GM10266 (cell line): ENCODE data around the gene ST3GAL3.

Source experiments
- DNase-seq: peaks from one replicate; pipeline ENCODE4 v3.0.0; 2012; ENCODE audit errors: extremely low spot score
- TF ChIP-seq, protein P1 (sequence below): IDR thresholded peaks from 2 replicates; pipeline ENCODE4 v1.5.1; 2012; ENCODE audit warnings: mild to moderate bottlenecking, low read depth; ENCODE audit not compliant: control insufficient read depth, insufficient read depth; ENCODE audit errors: missing control alignments

Gene ST3GAL3

DNA sequence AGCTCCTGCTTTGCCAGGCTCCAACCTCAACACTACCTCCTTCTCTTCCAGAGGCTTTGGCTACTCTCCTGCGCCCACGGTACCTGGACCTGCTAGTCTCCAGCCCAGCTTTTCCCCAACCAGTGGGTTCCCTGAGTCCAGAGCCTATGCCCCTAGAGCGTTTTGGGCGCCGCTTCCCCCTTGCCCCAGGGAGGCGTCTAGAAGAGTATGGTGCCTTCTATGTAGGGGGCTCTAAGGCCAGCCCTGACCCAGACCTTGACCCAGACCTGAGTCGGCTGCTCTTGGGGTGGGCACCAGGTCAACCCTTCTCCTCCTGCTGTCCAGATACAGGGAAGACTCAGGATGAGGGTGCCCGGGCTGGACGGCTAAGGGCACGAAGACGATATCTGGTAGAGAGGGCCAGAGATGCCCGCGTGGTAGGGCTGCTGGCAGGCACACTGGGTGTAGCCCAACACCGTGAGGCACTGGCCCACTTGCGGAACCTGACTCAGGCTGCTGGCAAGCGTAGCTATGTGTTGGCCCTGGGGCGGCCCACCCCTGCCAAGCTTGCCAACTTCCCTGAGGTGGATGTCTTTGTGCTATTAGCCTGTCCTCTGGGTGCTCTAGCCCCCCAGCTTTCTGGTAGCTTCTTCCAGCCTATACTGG is 264.1 kb downstream of the ST3GAL3 start:
- TF ChIP-seq, protein P1, sequence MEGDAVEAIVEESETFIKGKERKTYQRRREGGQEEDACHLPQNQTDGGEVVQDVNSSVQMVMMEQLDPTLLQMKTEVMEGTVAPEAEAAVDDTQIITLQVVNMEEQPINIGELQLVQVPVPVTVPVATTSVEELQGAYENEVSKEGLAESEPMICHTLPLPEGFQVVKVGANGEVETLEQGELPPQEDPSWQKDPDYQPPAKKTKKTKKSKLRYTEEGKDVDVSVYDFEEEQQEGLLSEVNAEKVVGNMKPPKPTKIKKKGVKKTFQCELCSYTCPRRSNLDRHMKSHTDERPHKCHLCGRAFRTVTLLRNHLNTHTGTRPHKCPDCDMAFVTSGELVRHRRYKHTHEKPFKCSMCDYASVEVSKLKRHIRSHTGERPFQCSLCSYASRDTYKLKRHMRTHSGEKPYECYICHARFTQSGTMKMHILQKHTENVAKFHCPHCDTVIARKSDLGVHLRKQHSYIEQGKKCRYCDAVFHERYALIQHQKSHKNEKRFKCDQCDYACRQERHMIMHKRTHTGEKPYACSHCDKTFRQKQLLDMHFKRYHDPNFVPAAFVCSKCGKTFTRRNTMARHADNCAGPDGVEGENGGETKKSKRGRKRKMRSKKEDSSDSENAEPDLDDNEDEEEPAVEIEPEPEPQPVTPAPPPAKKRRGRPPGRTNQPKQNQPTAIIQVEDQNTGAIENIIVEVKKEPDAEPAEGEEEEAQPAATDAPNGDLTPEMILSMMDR: no peak
- DNase-seq: no peak

GRCh38 chr1:43973981-43974442 is 266.7 kb downstream of the ST3GAL3 start:
- TF ChIP-seq, protein P1: no peak
- no peak for DNase-seq

- peak; percentile 96 for DNase-seq
- TF ChIP-seq, protein P1: peak; percentile 0
Measured at GRCh38 chr1:43974443-43975248, 267.3 kb downstream of the ST3GAL3 start, which contains the start of gene ATP6V0B. Gene ATP6V0B, plus strand, starts transcription at chr1:43974960. Its CDS starts 81 bp downstream, at chr1:43975041.

- peak; percentile 58 for DNase-seq
- TF ChIP-seq, protein P1: no peak
Measured at GRCh38 chr1:43975249-43975961, 268.1 kb downstream of the ST3GAL3 start.

DNA sequence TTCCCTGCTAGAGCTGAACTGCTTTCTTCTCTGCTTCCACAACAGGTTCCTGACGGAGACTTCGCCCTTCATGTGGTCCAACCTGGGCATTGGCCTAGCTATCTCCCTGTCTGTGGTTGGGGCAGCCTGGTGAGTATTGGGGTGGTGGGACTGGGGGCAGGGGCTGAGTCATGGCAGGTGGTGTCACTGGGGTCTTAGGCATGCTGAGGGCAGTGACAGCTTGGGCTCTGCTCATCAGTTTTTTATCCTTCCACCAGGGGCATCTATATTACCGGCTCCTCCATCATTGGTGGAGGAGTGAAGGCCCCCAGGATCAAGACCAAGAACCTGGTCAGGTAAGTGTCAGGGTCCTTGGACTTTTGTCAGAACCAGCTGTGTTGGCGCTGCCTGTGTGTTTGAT is 268.7 kb downstream of the ST3GAL3 start:
- TF ChIP-seq, protein P1: no peak
- DNase-seq: no peak

GRCh38 chr1:43976890-43977289 is 269.6 kb downstream of the ST3GAL3 start:
- TF ChIP-seq, protein P1: no peak
- DNase-seq: no peak
